Activated CD4-positive, alpha-beta T cell treated with anti-CD3 and anti-CD28 coated beads, Interleukin-2, amount 10 ng/mL, durations not matched to agents 7 days and 5 days (primary cell): Measurements from ENCODE around the gene GMPR. TPM values are rescaled to one million over a fixed set of nuclear protein-coding genes. Genes with fewer than 3 reads are reported as not detected.

ENCODE experiments used
- CTCF ChIA-PET: fragments of 350-600 bp; sonication (Branson Sonifier 250); formaldehyde crosslinking; loops from one replicate; lab custom pipeline; 2021; ENCODE audit warnings: antibody characterized with exemption; lab: Charles Lee
- POLR2A ChIA-PET: fragments of 350-600 bp; sonication (Branson Sonifier 250); formaldehyde crosslinking; loops from one replicate; lab custom pipeline; 2021; ENCODE audit warnings: antibody characterized with exemption; lab: Charles Lee
- DNase-seq: peaks from one replicate; pipeline ENCODE4 v3.0.0-alpha.2; 2020
- H3K27ac Mint-ChIP-seq: one replicate; pipeline ENCODE4 v1.8.0; 2021; ENCODE audit warnings: mild to moderate bottlenecking, moderate library complexity, mixed read lengths
- H3K27me3 Mint-ChIP-seq: one replicate; pipeline ENCODE4 v1.8.0; 2021; ENCODE audit warnings: mixed read lengths
- H3K36me3 Mint-ChIP-seq: one replicate; pipeline ENCODE4 v1.8.0; 2021; ENCODE audit warnings: low read depth, mixed read lengths
- H3K4me1 Mint-ChIP-seq: one replicate; pipeline ENCODE4 v1.8.0; 2021; ENCODE audit warnings: mixed read lengths
- H3K4me3 Mint-ChIP-seq: one replicate; pipeline ENCODE4 v1.8.0; 2021; ENCODE audit warnings: mild to moderate bottlenecking, moderate library complexity, mixed read lengths
- H3K9me3 Mint-ChIP-seq: one replicate; pipeline ENCODE4 v1.8.0; 2021; ENCODE audit warnings: mixed read lengths
- total RNA-seq, 2 experiments: library from RNA; stranded (reverse); gene quantifications; one replicate each; pipeline ENCODE4 v1.2.3, GENCODE V29; 2021

The GMPR gene
- total RNA-seq, 2 experiments from 2014 or later = 2.6 to 3.3 TPM

DNA sequence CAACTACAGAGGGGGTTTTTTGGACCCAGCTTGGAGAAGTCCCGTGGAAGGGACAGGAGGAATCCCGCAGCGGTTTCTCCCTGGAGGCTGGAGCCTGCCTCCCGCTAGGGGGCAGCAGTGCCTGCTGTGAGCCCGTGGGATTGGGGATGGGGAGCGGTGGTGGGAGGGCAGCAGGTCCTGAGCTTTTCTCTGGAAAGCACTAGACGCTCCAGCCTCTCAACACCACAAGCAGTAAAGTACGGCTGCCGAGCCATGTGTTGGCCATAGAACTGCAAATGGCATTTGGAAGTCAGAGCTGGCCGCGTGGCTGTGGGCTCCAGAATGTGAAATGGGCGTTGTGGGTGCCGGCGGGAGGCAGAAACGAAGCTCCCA lies 47.8 kb downstream of the GMPR start:
- Mint-ChIP-seq H3K4me3 (no peak overlapping the region), H3K27ac (no peak overlapping the region), H3K27me3 (no peaks in the 10 kb centered on the region), H3K36me3 (no peaks in the 10 kb centered on the region), H3K9me3 (no peaks in the 10 kb centered on the region), H3K4me1 (no peaks in the 10 kb centered on the region)
- POLR2A ChIA-PET = no interaction called here
- CTCF ChIA-PET = interaction anchor here (0.6 to 1.2 kb wide), 6 partner anchors 11 to 382 kb away, joined by 3 to 4 read pairs (median 4); no protein-coding TSS in a partner anchor
- no peak for DNase-seq

DNA sequence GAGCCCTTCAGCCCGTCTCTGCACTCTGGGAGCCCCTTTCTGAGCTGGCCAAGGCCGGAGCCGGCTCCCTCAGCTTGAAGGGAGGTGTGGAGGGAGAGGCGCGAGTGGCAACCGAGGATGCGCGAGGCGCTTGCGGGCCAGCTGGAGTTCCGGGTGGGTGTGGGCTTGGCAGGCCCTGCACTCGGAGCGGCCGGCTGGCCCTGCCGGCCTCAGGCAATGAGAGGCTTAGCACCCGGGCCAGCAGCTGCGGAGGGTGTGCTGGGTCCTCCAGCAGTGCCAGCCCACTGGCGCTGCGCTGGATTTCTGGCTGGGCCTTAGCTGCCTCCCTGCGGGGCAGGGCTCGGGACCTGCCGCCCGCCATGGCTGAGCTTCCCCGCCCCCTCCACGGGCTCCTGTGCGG lies 49.8 kb downstream of the GMPR start:
- Mint-ChIP-seq H3K36me3 (no peaks in the 10 kb centered on the region), H3K27me3 (no peaks in the 10 kb centered on the region), H3K27ac (no peak overlapping the region), H3K4me3 (no peak overlapping the region), H3K9me3 (no peaks in the 10 kb centered on the region), H3K4me1 (no peaks in the 10 kb centered on the region)
- ChIA-PET POLR2A (no interaction called here), CTCF (interaction anchor here (1.2 kb wide), 1 partner anchor 14 kb away, joined by 3 read pairs; no protein-coding TSS in a partner anchor)
- DNase-seq = no peak

DNA sequence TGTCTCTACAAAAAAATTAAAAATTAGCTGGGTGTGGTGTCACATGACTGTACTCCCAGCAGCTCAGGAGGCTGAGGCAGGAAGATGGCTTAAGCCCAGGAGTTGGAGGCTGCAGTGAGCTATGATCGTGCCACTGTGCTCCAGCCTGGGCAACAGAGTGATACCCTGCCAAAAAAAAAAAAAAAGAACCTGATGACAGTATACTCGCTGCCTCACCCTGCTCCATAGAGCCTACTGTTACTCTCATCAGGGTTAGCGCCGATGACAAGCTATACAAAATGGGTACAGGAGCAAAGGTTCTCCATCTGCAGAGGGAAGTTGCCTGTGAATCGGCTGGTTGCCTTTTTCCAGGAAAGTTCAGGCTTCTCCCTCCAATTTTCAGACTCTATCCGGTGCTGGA lies 53.4 kb downstream of the GMPR start:
- no peak for DNase-seq
- CTCF ChIA-PET = interaction anchor here (0.9 kb wide), 1 partner anchor 386 kb away, joined by 4 read pairs; no protein-coding TSS in a partner anchor
- no peaks in the 10 kb centered on the region for H3K4me1 Mint-ChIP-seq
- POLR2A ChIA-PET = no interaction called here
- H3K27me3 Mint-ChIP-seq = no peaks in the 10 kb centered on the region
- no peak overlapping the region for H3K4me3 Mint-ChIP-seq
- H3K27ac Mint-ChIP-seq = no peak overlapping the region
- no peaks in the 10 kb centered on the region for H3K36me3 Mint-ChIP-seq
- no peaks in the 10 kb centered on the region for H3K9me3 Mint-ChIP-seq

DNA sequence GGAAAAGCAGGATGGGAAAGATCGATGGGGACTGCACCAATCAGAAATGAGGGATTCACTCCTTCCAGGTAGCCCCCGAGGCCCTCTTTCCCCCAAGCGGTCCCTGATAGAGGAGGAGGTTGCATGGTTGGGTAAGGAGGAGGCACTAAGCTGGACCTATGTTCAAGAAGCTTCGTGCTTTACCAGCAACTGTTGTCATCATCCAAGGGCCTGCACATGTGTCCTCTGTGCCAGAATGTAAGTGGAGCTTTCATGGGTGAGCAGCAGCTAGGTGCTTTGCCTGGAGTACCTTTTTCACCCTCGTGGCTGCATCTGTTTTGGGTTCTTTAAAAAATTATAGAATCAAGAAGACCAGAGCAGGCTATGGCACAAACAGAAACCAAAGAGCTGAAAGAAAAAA lies 54.0 kb downstream of the GMPR start:
- ChIA-PET POLR2A (no interaction called here), CTCF (interaction anchor here (0.9 kb wide), 1 partner anchor 385 kb away, joined by 4 read pairs; no protein-coding TSS in a partner anchor)
- Mint-ChIP-seq H3K4me3 (no peak overlapping the region), H3K27ac (no peak overlapping the region), H3K9me3 (no peaks in the 10 kb centered on the region), H3K4me1 (no peaks in the 10 kb centered on the region), H3K27me3 (no peaks in the 10 kb centered on the region), H3K36me3 (no peaks in the 10 kb centered on the region)
- no peak for DNase-seq

DNA sequence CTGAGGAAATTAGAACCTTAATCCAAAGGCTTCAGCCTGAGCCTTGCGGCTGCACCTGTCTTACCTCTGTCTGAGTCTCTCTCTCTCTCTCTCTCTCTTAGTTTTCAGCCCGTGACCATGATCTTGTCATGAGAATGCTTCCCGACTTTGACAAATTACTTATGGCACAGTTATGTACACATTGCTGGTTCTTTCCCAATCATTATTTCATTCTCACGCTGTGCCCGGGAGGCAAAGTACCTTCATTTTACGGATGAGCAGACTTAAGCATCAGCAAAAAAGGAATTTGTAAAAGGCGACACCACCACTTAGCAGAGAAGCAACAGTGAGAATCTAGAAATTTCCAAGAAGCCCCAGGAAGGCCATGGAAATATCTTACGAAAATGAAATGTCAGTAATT lies 54.6 kb downstream of the GMPR start:
- H3K27ac Mint-ChIP-seq = no peak overlapping the region
- no peak for DNase-seq
- H3K9me3 Mint-ChIP-seq = no peaks in the 10 kb centered on the region
- ChIA-PET CTCF (no interaction called here), POLR2A (no interaction called here)
- H3K27me3 Mint-ChIP-seq = no peaks in the 10 kb centered on the region
- H3K4me3 Mint-ChIP-seq = no peak overlapping the region
- H3K4me1 Mint-ChIP-seq = no peaks in the 10 kb centered on the region
- no peaks in the 10 kb centered on the region for H3K36me3 Mint-ChIP-seq

DNA sequence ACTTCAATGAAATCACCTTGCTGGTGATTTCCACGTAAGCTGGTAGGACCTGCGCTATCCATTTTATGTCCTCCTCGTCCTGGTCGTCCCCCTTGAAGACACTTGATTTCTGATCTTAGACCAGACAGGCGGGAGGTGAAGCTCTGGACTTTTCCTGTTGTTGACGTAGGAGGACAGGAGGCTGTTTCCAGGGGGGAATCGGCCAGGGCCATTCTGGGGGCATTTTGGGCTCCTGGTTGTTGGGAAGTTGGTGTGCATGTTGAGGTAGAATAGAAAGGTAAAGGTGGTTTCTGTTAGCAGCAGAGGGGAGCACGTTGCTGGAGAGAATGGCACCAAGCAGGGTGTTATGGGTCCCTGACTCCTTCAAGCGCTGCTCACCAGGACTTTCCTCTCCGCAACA lies 56.0 kb downstream of the GMPR start:
- POLR2A ChIA-PET = no interaction called here
- no peaks in the 10 kb centered on the region for H3K9me3 Mint-ChIP-seq
- no peak overlapping the region for H3K4me3 Mint-ChIP-seq
- CTCF ChIA-PET = interaction anchor here (1.4 kb wide), 1 partner anchor 10 kb away, joined by 3 read pairs; no protein-coding TSS in a partner anchor
- no peaks in the 10 kb centered on the region for H3K4me1 Mint-ChIP-seq
- no peak for DNase-seq
- no peaks in the 10 kb centered on the region for H3K27me3 Mint-ChIP-seq
- H3K27ac Mint-ChIP-seq = no peak overlapping the region
- H3K36me3 Mint-ChIP-seq = no peaks in the 10 kb centered on the region

DNA sequence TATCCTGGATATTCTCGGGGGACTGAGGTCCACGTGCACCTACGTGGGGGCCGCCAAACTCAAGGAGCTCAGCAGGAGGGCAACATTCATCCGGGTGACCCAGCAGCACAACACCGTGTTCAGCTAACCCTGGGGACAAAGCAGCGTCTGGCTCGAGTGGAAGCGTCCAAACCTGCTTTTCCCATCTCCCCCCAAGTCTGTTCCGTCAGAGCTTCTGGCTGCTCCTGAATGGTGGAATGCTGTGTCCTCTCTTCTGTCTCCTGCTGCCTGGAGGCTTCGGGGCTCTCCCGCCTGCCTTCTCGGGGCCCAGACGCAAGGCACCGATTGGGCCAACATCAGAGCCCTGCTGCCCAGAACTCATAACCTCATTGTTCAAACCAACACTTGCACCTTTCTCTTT lies 56.7 kb downstream of the GMPR start:
- Mint-ChIP-seq H3K4me3 (no peak overlapping the region), H3K36me3 (no peaks in the 10 kb centered on the region)

DNA sequence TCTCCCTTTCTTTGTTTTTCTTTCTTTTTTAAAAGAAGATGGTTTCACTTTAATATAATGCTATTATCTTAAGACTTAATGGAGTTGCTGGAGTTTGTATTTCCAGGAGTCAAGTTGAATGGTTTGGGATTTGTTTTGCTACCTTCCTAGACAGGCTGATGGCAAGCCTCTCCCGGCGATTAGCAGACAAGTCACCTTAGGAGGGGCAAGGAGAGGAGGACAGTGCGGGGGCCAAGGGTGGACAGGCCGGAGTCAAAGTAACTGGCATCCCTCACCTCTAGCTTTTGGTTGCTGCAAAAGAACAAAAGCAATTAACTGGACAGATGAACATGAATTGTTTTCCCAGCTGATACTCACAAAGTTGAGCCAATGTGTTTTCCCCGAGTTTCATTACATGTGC lies 57.1 kb downstream of the GMPR start:
- Mint-ChIP-seq H3K36me3 (no peaks in the 10 kb centered on the region), H3K4me3 (no peak overlapping the region), H3K4me1 (no peaks in the 10 kb centered on the region), H3K9me3 (no peaks in the 10 kb centered on the region), H3K27me3 (no peaks in the 10 kb centered on the region), H3K27ac (no peak overlapping the region)
- no peak for DNase-seq
- ChIA-PET CTCF (interaction anchor here (1.4 kb wide), 1 partner anchor 12 kb away, joined by 3 read pairs; no protein-coding TSS in a partner anchor), POLR2A (no interaction called here)

More for the DNA sequence above, 56.7 kb downstream of the GMPR start:
- H3K9me3 Mint-ChIP-seq = no peaks in the 10 kb centered on the region
- DNase-seq = no peak
- POLR2A ChIA-PET = no interaction called here
- CTCF ChIA-PET = interaction anchor here (1.4 kb wide), 1 partner anchor 11 kb away, joined by 3 read pairs; no protein-coding TSS in a partner anchor
- no peaks in the 10 kb centered on the region for H3K27me3 Mint-ChIP-seq
- H3K27ac Mint-ChIP-seq = no peak overlapping the region
- no peaks in the 10 kb centered on the region for H3K4me1 Mint-ChIP-seq

DNA sequence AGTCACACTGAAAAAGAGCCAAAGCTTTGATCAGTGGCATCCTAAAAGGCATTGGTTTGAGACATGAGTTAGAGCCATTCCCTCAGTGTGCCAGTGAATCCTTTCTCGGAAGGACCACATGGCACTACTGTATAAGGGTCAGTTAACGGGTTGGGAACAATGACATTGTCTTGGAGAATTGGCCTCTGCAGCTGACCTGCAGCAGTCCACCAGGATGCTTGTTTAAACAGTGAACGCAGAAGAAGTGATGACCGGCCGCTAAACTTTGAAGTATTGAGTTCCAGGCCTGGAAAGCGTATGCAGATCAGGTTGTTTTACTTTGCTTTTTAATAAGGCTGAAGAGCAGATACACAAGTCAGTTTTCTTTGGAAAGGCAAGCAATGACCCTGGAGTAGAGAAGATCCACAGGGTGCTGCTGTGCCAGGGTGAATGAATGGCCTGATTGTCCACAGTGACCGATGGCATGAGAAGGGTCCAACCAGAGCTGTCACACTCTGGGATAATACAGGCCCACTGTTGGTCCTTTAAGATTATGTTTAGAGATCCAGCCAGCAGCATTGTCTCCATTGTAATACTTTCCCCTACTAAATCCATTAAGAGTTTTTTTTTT lies 57.8 kb downstream of the GMPR start:
- POLR2A ChIA-PET = no interaction called here
- DNase-seq = no peak
- H3K9me3 Mint-ChIP-seq = no peaks in the 10 kb centered on the region
- no peaks in the 10 kb centered on the region for H3K4me1 Mint-ChIP-seq
- H3K27ac Mint-ChIP-seq = no peak overlapping the region
- CTCF ChIA-PET = interaction anchor here (0.6 to 1.4 kb wide), 3 partner anchors 10 to 45 kb away, joined by 3 read pairs; no protein-coding TSS in a partner anchor
- no peak overlapping the region for H3K4me3 Mint-ChIP-seq
- H3K27me3 Mint-ChIP-seq = no peaks in the 10 kb centered on the region
- no peaks in the 10 kb centered on the region for H3K36me3 Mint-ChIP-seq

DNA sequence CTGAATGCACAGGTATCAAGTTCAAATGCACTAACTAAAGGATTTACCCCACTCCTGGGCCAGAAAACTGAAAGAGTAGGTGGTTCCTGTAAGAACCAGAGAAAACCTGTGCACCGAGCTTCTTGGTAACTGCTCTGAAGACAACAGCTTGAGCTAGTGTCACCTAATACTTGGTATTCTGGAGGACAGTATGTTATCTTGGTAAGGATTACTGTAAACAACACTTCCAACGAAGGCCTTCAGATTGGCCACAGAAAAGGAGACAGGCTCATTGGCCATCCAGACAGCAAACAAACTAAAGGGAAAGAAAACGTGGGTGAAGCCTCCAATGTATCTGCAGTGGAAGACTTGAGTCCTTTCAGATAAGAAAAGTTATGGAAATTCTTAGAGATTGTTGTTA lies 61.5 kb downstream of the GMPR start:
- Mint-ChIP-seq H3K36me3 (peaks cover 3% of the 10 kb centered on the region), H3K27me3 (no peaks in the 10 kb centered on the region), H3K9me3 (no peaks in the 10 kb centered on the region), H3K4me1 (no peaks in the 10 kb centered on the region), H3K27ac (no peak overlapping the region), H3K4me3 (no peak overlapping the region)
- CTCF ChIA-PET = no interaction called here
- no peak for DNase-seq
- POLR2A ChIA-PET = no interaction called here

DNA sequence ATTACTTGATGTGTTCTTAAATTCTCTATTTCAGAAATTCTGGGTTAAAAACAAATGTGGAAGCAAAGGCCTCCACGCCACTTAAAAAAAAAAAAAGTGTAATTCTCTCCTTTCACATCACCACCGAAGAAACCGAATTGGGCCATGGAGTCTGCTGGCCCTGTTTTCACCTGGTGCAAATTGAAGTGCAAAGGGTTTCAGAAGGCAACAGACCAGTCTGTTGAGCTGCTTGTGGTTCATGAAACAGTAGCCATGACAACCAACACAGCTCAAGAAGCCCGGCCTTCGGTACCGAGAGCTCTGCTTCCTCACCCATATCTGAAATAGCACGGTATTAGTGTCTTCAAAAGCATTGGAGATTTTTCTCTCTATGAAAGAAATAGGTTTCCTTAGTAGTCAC lies 63.1 kb downstream of the GMPR start:
- Mint-ChIP-seq H3K27ac (no peak overlapping the region), H3K4me1 (no peaks in the 10 kb centered on the region), H3K27me3 (no peaks in the 10 kb centered on the region), H3K9me3 (no peaks in the 10 kb centered on the region), H3K4me3 (no peak overlapping the region), H3K36me3 (peaks cover 4% of the 10 kb centered on the region)
- CTCF ChIA-PET = no interaction called here
- no peak for DNase-seq
- POLR2A ChIA-PET = no interaction called here

DNA sequence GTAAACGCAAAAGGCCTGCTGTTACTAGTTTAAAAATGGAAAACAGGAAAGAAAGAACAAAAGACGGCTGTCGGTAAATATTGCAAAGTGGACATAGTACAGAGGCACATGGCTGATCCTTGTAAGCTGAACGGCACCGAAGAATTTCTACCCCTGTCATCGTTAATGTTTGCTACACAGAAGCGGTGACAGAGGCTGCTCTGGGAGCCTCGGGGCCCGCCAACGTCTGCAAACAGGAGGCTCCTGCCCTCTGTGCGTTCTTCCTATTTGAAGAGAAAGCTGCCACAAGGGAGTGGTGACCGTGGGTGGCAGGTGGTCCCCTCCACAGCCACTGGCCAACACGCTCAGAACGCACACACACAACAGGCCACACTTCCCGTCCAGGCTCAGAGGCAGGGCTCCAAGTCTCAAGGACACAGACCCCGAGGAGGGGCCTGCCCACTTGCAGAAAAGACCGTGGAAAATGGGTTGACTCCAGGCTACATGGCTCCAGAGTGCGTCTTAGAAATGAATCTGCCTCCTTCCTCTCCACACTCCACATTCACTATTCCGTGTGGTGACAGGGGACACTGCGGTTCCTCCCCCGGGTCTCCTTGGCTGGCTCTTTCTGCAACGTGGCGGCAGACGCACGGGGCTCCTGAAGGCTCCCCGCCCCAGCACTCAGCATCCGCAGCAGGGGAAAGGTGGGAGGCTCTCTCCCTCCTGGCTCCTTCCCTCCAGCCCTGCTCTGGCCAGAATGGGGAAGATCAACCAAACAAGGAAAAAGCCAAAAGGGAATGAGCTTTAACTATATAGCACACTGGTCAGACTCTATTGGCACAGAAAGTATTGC lies 64.5 kb downstream of the GMPR start:
- H3K36me3 Mint-ChIP-seq = peaks cover 4% of the 10 kb centered on the region
- no peak for DNase-seq

DNA sequence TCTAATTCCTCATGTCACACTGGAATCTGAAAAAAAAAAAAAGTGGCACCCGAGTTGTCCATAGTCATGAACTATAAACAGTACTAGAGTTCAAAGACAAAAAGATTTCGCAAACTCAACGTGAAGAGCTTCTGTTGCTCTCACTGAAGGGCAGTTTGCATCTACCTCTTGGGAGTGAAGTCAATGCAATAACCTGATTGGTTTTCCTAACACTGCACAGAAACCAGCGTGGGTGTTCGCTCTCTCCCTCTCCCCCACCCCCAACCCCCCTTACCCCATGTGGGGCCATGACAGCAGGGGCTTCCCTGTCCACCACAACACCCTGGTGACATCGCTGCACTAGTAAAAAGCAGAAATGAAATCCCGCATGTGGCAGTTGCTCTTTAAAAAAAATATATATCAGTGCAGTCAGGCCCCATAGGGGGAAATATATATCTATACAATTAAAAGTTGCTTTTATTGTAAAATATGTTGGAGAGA lies 66.9 kb downstream of the GMPR start:
- no peak for DNase-seq
- POLR2A ChIA-PET = no interaction called here
- Mint-ChIP-seq H3K27me3 (no peaks in the 10 kb centered on the region), H3K4me3 (no peak overlapping the region), H3K9me3 (no peaks in the 10 kb centered on the region), H3K4me1 (no peaks in the 10 kb centered on the region), H3K36me3 (peaks cover 11% of the 10 kb centered on the region), H3K27ac (no peak overlapping the region)
- CTCF ChIA-PET = interaction anchor here (0.7 kb wide), 1 partner anchor 11 kb away, joined by 5 read pairs; no protein-coding TSS in a partner anchor

More for the DNA sequence above, 64.5 kb downstream of the GMPR start:
- H3K9me3 Mint-ChIP-seq = no peaks in the 10 kb centered on the region
- H3K4me3 Mint-ChIP-seq = no peak overlapping the region
- CTCF ChIA-PET = no interaction called here
- no peaks in the 10 kb centered on the region for H3K4me1 Mint-ChIP-seq
- H3K27me3 Mint-ChIP-seq = no peaks in the 10 kb centered on the region
- POLR2A ChIA-PET = no interaction called here
- no peak overlapping the region for H3K27ac Mint-ChIP-seq
